A549 (cell line): ENCODE results near the gene NEURL2. TPM values are rescaled to one million over a fixed set of nuclear protein-coding genes. Genes with fewer than 3 reads are reported as not detected.
"Not testable (repeated sequence)": the region's sequence is repeated elsewhere in the genome, so short reads cannot be mapped to it uniquely, and the experiment has no call there.

Experiments
- ATAC-seq, 2 experiments: fragments of 200-7000 bp in 1 of 2; fragments of >200 bp in 1 of 2; cut with Nextera tagmentation in 1 of 2; cut with Tn5 transposase in 1 of 2; 3 replicates each; pipeline versions ENCODE4 v1.8.0 to v1.9.1; 2018 to 2020; ENCODE audit warnings: mild to moderate bottlenecking in 1 of 2, moderate library complexity in 1 of 2
- CTCF ChIA-PET: fragments of 300-600 bp; sonication (Branson Sonifier 250); formaldehyde crosslinking; extraction: SDS; loops from one replicate; lab custom pipeline; 2021; ENCODE audit warnings: antibody characterized with exemption, inconsistent platforms; lab: Yijun Ruan, JAX
- POLR2A ChIA-PET: fragments of 350-600 bp; formaldehyde crosslinking; extraction: SDS; loops from one replicate; lab custom pipeline; 2021; ENCODE audit warnings: antibody characterized with exemption, inconsistent platforms; lab: Yijun Ruan, JAX
- DNase-seq, 2 experiments: peaks; one replicate each; pipeline versions ENCODE4 v3.0.0 to v3.0.0-alpha.2; 2011 to 2016; ENCODE audit warnings: low read depth in 1 of 2, low spot score in 1 of 2
- FAIRE-seq: peaks from 2 replicates; lab custom pipeline; 2011; peaks lifted over from hg19 to GRCh38; lab: Jason Lieb, UNC
- H3K27ac ChIP-seq, 2 experiments: fragments of >200 bp; sonication (Bioruptor Twin); formaldehyde crosslinking; 3 replicates each; pipeline ENCODE4 v1.5.1; 2016 to 2017
- H3K4me1 ChIP-seq: fragments of >200 bp; sonication (Bioruptor Twin); formaldehyde crosslinking; 3 replicates; pipeline ENCODE4 v1.6.1; 2016
- H3K4me2 ChIP-seq: fragments of >200 bp; sonication (Bioruptor Twin); formaldehyde crosslinking; 3 replicates; pipeline ENCODE4 v1.6.1; 2016
- H3K4me3 ChIP-seq: fragments of >200 bp; sonication (Bioruptor Twin); formaldehyde crosslinking; 3 replicates; pipeline ENCODE4 v1.5.1; 2016
- H3K9me3 ChIP-seq: fragments of >200 bp; sonication (Bioruptor Twin); formaldehyde crosslinking; 3 replicates; pipeline ENCODE4 v1.6.1; 2016
- BHLHE40 ChIP-seq: IDR thresholded peaks from 2 replicates; pipeline ENCODE4 v1.6.1; 2012; ENCODE audit warnings: low read depth, low read length, inconsistent platforms
- CBX2 ChIP-seq: fragments of 200-600 bp; sonication (generic); IDR thresholded peaks from 2 replicates; pipeline ENCODE4 v1.6.1; 2016; ENCODE audit warnings: low read depth, mild to moderate bottlenecking, borderline replicate concordance
- CBX8 ChIP-seq: fragments of 200-600 bp; sonication (generic); IDR thresholded peaks from 2 replicates; pipeline ENCODE4 v1.6.1; 2016
- FOSL2 ChIP-seq, 2 experiments: fragments of 450-650 bp in 1 of 2; fragments of >200 bp in 1 of 2; sonication (Bioruptor Twin) in 1 of 2; formaldehyde crosslinking; IDR thresholded peaks; 2 replicates each; pipeline versions ENCODE4 v1.5.0 to v1.6.1; 2016 to 2020; ENCODE audit warnings: mild to moderate bottlenecking in 1 of 2, moderate library complexity in 1 of 2
- FOXS1 ChIP-seq: fragments of 250-450 bp; sonication (Bioruptor Pico); IDR thresholded peaks from 2 replicates; pipeline ENCODE4 v1.5.0; 2020; ENCODE audit warnings: mild to moderate bottlenecking, moderate library complexity
- GATA3 ChIP-seq: IDR thresholded peaks from 2 replicates; pipeline ENCODE4 v1.6.1; 2012; ENCODE audit warnings: borderline replicate concordance
- HDAC2 ChIP-seq: fragments of 200-600 bp; sonication (generic); IDR thresholded peaks from 2 replicates; pipeline ENCODE4 v1.6.1; 2016
- JUN ChIP-seq, 2 experiments: fragments of >200 bp; sonication (Bioruptor Twin); formaldehyde crosslinking; IDR thresholded peaks; 2 replicates in 1 of 2; 3 replicates in 1 of 2; pipeline ENCODE4 v1.6.1; 2016 to 2017
- NR3C1 ChIP-seq: fragments of >200 bp; sonication (Bioruptor Twin); formaldehyde crosslinking; IDR thresholded peaks from 3 replicates; pipeline ENCODE4 v1.6.1; 2017
- POLR2A ChIP-seq: IDR thresholded peaks from 2 replicates; pipeline ENCODE4 v1.6.1; 2012; ENCODE audit warnings: mild to moderate bottlenecking, low read length
- POLR2AphosphoS2 ChIP-seq: conservative IDR thresholded peaks from 2 replicates; pipeline ENCODE4 v1.6.1; 2012; ENCODE audit warnings: low read length, improper control_type of control experiment, inconsistent platforms
- TFCP2L1 ChIP-seq: fragments of 250-450 bp; sonication (Bioruptor Pico); IDR thresholded peaks from 2 replicates; pipeline ENCODE4 v1.5.0; 2021; ENCODE audit warnings: mild to moderate bottlenecking
- ZFP36 ChIP-seq: fragments of 450-650 bp; IDR thresholded peaks from 2 replicates; pipeline ENCODE4 v1.6.1; 2014; ENCODE audit warnings: borderline replicate concordance; ENCODE audit not compliant: partially characterized antibody
- WGBS: methylation state at CpG from one replicate; pipeline ENCODE4 v1.1.6; 2017; ENCODE audit errors: missing lambda C conversion rate; 5-methylcytosine and 5-hydroxymethylcytosine counted together
- polyA plus RNA-seq, 4 experiments: library from polyadenylated mRNA; depleted of rRNA in 3 of 4; stranded (reverse); fragments of >200 nt; fragmentation: RNase III in 1 of 4; extraction: RNeasy Plus Mini Kit Qiagen cat#74134 plus additional on column Dnase treatment in 1 of 4; gene quantifications; 2 replicates in 3 of 4; 3 replicates in 1 of 4; pipeline ENCODE4 v1.2.3, GENCODE V29; 2011 to 2017
- TF ChIP-seq, protein P1 (sequence below): fragments of 200-600 bp; sonication (generic); IDR thresholded peaks from 2 replicates; pipeline ENCODE4 v1.6.1; 2016; ENCODE audit warnings: antibody characterized with exemption, mild to moderate bottlenecking, moderate library complexity
- TF ChIP-seq, protein P2 (sequence below): IDR thresholded peaks from 2 replicates; pipeline ENCODE4 v1.6.1; 2012
- TF ChIP-seq, protein P3 (sequence below): fragments of 450-650 bp; IDR thresholded peaks from 2 replicates; pipeline ENCODE4 v1.6.1; 2014; ENCODE audit warnings: antibody characterized with exemption

The NEURL2 gene
- polyA plus RNA-seq, 2 of the 4 experiments (the other 2 are of a cell fraction) = 0.57 to 1.4 TPM

DNA sequence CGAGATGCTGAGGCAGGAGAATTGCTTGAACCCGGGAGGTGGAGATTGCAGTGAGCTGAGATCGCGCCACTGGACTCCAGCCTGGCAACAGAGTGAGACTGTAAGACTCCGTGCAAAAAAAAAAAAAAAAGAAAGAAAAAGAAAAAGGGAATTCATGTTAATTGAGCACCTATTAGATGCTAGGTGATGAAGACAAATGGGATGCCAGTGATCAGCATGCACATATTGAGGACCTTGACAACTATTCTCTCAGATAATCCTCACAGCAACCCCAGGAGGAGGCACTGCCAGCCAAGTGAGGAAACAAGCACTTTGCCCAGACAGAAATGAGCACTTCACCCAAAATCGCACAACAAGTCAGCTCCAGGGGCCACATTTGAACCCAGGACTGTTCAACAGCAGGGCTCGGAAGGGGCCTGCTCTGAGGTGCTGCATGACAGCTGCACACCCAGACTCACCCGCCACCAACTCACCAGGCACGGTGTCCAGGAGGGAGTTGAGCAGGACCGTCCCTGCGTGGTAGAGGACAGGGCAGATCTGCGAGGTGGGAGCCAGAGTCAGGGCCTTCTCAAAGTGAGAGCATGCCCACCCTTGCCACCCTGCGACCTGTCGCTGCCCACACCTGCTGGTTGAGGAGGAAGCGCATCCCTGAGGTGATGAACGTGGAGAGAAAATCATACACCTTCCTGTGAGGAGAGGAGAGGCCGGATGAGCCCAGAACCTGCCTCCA is 16.4 kb upstream of the NEURL2 start (continued):
- TF ChIP-seq, protein P1, sequence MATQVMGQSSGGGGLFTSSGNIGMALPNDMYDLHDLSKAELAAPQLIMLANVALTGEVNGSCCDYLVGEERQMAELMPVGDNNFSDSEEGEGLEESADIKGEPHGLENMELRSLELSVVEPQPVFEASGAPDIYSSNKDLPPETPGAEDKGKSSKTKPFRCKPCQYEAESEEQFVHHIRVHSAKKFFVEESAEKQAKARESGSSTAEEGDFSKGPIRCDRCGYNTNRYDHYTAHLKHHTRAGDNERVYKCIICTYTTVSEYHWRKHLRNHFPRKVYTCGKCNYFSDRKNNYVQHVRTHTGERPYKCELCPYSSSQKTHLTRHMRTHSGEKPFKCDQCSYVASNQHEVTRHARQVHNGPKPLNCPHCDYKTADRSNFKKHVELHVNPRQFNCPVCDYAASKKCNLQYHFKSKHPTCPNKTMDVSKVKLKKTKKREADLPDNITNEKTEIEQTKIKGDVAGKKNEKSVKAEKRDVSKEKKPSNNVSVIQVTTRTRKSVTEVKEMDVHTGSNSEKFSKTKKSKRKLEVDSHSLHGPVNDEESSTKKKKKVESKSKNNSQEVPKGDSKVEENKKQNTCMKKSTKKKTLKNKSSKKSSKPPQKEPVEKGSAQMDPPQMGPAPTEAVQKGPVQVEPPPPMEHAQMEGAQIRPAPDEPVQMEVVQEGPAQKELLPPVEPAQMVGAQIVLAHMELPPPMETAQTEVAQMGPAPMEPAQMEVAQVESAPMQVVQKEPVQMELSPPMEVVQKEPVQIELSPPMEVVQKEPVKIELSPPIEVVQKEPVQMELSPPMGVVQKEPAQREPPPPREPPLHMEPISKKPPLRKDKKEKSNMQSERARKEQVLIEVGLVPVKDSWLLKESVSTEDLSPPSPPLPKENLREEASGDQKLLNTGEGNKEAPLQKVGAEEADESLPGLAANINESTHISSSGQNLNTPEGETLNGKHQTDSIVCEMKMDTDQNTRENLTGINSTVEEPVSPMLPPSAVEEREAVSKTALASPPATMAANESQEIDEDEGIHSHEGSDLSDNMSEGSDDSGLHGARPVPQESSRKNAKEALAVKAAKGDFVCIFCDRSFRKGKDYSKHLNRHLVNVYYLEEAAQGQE = no peak
- TF ChIP-seq POLR2A (no peak), HDAC2 (no peak), CBX8 (no peak)

DNA sequence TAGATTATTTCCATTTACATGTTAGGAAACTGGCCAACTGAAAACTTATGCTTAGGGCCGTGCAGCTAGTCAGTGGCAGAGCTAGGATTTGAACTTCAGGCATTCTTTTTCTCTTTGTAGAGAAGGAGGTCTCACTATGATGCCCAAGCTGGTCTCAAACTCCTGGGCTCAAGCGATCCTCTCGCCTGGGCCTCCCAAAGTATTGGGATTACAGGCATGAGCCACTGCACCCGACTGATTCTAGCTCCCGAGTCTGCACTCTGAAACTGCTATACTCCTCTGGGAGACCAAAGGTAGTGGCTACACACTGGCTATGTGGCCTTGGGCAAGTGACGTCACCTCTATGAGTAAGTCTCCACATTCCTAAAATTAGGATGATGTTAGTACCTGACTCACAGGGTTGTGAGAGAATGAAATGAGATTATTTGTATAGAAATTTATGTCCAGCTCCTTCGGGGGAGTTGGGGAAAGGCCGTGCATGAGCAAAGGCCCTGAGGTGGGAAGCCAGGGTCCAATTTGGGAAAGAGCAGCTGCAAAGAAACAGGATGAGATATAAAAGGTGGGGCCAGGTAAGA is 14.6 kb upstream of the NEURL2 start:
- no peak for TF ChIP-seq TFCP2L1 (CRISPR knock-in tag)
- no peak for TF ChIP-seq NR3C1
- TF ChIP-seq ZFP36 = no peak
- no peak for TF ChIP-seq FOSL2 (IDR thresholded peaks at IDR 0.05)
- TF ChIP-seq FOSL2 (CRISPR knock-in tag; IDR thresholded peaks at IDR 0.05) = peak; percentile 81
- no peak for TF ChIP-seq CBX2
- TF ChIP-seq, all 56 proteins: peak for 1
- H3K4me1 ChIP-seq = peaks cover 22% of the 10 kb centered on the region
- CTCF ChIA-PET = interaction anchor here (0.7 to 2.4 kb wide), 9 partner anchors 13 to 134 kb away, joined by 3 to 9 read pairs (median 5); partner anchors contain the start of gene CTSA
- H3K4me3 ChIP-seq = no peak overlapping the region
- WGBS = 45% methylated on average over 8 of the region's 8 CpGs
- ATAC-seq (peak; percentile 77 to 88), DNase-seq (peak; percentile 52 to 71), FAIRE-seq (no peak)
- H3K27ac ChIP-seq = peak overlapping the region in 1 of 2 experiments; percentile 29; a peak in 1 of 6 replicates
- peak overlapping the region; percentile 32 for H3K4me2 ChIP-seq
- POLR2A ChIA-PET = interaction anchor here (0.7 to 1.8 kb wide), 6 partner anchors 12 to 30 kb away, joined by 3 to 6 read pairs (median 4); partner anchors contain the start of gene CTSA
- H3K9me3 ChIP-seq = no peaks in the 10 kb centered on the region

DNA sequence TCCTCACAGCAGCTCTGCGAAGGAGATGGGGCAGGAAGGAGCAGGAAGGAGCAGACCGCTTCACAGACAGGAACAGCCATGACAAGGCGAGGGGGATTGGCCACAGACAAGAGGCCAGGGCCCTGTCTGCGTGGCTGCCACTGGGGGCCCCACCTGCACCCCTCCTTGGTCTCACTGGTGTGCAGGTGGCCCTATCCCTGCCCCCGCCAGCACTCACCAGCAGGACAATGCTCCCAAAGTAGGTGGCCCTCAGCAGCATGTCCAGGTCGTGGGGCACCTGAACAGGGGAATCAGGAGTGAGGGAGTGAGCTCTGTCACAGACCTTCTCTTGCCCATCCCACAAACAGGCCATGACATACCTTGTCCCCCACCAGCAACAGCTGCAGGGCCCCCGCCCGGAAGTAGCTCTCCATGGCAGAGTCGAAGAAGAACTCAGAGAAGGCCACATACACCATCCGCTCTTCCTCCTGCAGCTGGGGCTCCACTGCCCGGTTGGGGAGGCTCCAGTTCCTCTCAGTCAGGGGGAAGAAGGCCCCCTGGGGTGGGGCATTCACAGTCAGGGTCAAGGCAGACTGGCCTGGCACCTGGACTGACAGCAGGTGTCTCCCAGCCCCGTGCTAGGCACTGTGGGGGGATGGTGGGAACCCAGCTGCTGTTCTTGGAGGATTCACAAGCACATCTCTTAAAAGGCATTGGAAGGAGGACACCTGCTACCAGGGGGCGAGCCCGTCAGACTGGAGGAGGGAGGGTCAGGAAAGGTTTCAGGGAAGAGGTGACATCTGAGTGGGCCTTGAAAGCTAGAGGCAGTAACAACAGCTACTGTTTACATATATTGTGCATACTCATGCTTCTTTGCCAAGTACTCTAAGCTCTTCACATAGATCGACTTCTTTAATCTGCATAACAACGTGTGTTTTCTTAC is 13.8 kb upstream of the NEURL2 start:
- DNase-seq (no peak), ATAC-seq (peak; percentile 10 to 22; a peak in 3 of 6 replicates), FAIRE-seq (no peak)
- ChIA-PET POLR2A (interaction anchor here (0.7 to 1.8 kb wide), 6 partner anchors 11 to 30 kb away, joined by 3 to 6 read pairs (median 4); partner anchors contain the start of gene CTSA), CTCF (interaction anchor here (0.6 to 2.4 kb wide), 11 partner anchors 12 to 134 kb away, joined by 3 to 9 read pairs (median 4); partner anchors contain the start of gene CTSA)
- 71% methylated on average over 14 of the region's 16 CpGs for WGBS
- Histone ChIP-seq H3K9me3 (no peaks in the 10 kb centered on the region), H3K27ac (peak overlapping the region in 1 of 2 experiments; percentile 31; a peak in 1 of 6 replicates), H3K4me3 (no peak overlapping the region), H3K4me1 (peaks cover 15% of the 10 kb centered on the region), H3K4me2 (peak overlapping the region; percentile 32; the same call in 2 of the 3 replicates)
- TF ChIP-seq BHLHE40 (no peak), JUN (IDR thresholded peaks at IDR 0.05) (0 out of 5 replicates have a peak, but pooled peaks of 1 of the 2 experiments have one; percentile 4)

DNA sequence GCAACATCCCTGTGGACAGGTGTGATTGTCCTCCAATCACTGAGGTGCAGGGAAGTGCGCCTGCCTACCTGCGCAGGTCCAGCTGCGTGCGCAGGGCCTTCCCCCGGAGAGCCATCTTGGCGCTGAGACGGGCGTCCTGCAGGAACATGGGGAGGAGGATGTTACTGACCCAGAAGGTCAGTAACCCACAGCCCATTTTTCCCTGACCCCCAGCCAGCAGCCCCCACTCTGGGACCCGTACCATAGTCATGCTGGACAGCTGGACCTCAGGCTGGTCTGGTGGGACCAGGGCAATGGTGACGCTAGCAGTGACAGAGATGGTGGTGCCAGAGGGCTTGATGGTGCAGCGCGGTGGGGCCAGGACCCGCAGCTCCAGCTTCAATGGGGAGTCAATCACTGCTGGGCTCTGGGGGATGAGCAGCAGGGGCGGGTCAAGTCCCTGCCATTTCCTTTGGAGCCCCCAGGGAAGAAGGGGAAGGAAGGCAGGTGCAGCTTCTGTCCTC is 11.2 kb upstream of the NEURL2 start:
- 85% methylated on average over 14 of the region's 14 CpGs for WGBS
- no peak overlapping the region for H3K4me3 ChIP-seq
- TF ChIP-seq POLR2AphosphoS2 (no peak), FOXS1 (CRISPR knock-in tag) (no peak), GATA3 (no peak)
- TF ChIP-seq, protein P2, sequence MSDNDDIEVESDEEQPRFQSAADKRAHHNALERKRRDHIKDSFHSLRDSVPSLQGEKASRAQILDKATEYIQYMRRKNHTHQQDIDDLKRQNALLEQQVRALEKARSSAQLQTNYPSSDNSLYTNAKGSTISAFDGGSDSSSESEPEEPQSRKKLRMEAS = no peak
- TF ChIP-seq, protein P3, sequence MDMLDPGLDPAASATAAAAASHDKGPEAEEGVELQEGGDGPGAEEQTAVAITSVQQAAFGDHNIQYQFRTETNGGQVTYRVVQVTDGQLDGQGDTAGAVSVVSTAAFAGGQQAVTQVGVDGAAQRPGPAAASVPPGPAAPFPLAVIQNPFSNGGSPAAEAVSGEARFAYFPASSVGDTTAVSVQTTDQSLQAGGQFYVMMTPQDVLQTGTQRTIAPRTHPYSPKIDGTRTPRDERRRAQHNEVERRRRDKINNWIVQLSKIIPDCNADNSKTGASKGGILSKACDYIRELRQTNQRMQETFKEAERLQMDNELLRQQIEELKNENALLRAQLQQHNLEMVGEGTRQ = no peak
- peaks cover 15% of the 10 kb centered on the region for H3K4me1 ChIP-seq
- ATAC-seq (no peak; a peak in 1 of 6 replicates), DNase-seq (no peak), FAIRE-seq (no peak)
- no peak overlapping the region for H3K27ac ChIP-seq
- H3K9me3 ChIP-seq = no peaks in the 10 kb centered on the region
- no peak overlapping the region for H3K4me2 ChIP-seq
- ChIA-PET POLR2A (no interaction called here), CTCF (interaction anchor here (0.6 to 1.1 kb wide), 2 partner anchors 104 to 136 kb away, joined by 3 to 4 read pairs; no protein-coding TSS in a partner anchor)

DNA sequence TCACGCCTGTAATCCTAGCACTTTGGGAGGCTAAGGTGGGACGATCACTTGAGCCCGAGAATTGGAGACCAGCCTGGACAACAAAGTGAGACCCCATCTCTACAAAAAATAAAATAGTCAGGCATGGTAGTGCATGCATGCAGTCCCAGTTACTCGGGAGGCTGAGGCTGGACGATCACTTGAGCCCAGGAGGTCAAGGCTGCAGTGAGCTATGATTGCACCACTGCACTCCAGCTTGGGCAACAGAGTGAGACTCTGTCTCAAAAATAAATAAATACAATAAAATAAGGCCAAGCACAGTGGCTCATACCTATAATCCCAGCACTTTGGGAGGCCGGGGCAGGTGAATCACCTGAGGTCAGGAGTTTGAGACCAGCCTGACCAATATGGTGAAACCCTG is 10.3 kb upstream of the NEURL2 start:
- DNase-seq, H3K27ac ChIP-seq, POLR2A ChIA-PET, ATAC-seq, H3K4me3 ChIP-seq, CTCF ChIA-PET, H3K4me2 ChIP-seq, H3K9me3 ChIP-seq, FAIRE-seq: not testable (repeated sequence)
- peaks cover 14% of the 10 kb centered on the region for H3K4me1 ChIP-seq
- WGBS = 91% methylated on average over 6 of the region's 6 CpGs
